IMR-90 (cell line): Measurements from ENCODE around the gene NECAB2.

ENCODE experiments used
- BHLHE40 ChIP-seq: fragments of 150-350 bp; IDR thresholded peaks from 2 replicates; pipeline ENCODE4 v1.6.1; 2016; ENCODE audit warnings: mild to moderate bottlenecking, low read depth, low read length
- CEBPB ChIP-seq: IDR thresholded peaks from 2 replicates; pipeline ENCODE4 v1.6.1; 2012; ENCODE audit warnings: low read depth, low read length, improper control_type of control experiment
- CHD1 ChIP-seq: IDR thresholded peaks from 2 replicates; pipeline ENCODE4 v1.6.1; 2012; ENCODE audit warnings: low read depth, low read length, improper control_type of control experiment
- ELK1 ChIP-seq: fragments of 150-350 bp; IDR thresholded peaks from 2 replicates; pipeline ENCODE4 v1.6.1; 2016; ENCODE audit warnings: low read depth, mild to moderate bottlenecking, low read length, moderate library complexity, borderline replicate concordance
- FOS ChIP-seq: fragments of 150-350 bp; IDR thresholded peaks from 2 replicates; pipeline ENCODE4 v1.6.1; 2016; ENCODE audit warnings: low read depth, low read length
- MAFK ChIP-seq: IDR thresholded peaks from 2 replicates; pipeline ENCODE4 v1.6.1; 2012; ENCODE audit warnings: low read depth, low read length, improper control_type of control experiment
- MAZ ChIP-seq: IDR thresholded peaks from 2 replicates; pipeline ENCODE4 v1.6.1; 2012; ENCODE audit warnings: low read depth, mild to moderate bottlenecking, low read length, improper control_type of control experiment, moderate library complexity, borderline replicate concordance
- MXI1 ChIP-seq: IDR thresholded peaks from 2 replicates; pipeline ENCODE4 v1.6.1; 2012; ENCODE audit warnings: low read depth, mild to moderate bottlenecking, low read length, moderate library complexity, borderline replicate concordance
- POLR2A ChIP-seq: IDR thresholded peaks from 2 replicates; pipeline ENCODE4 v1.6.1; 2012; ENCODE audit warnings: mild to moderate bottlenecking, low read depth, low read length
- RAD21 ChIP-seq: IDR thresholded peaks from 2 replicates; pipeline ENCODE4 v1.6.1; 2012; ENCODE audit warnings: low read length, improper control_type of control experiment
- RFX5 ChIP-seq: IDR thresholded peaks from 2 replicates; pipeline ENCODE4 v1.8.0; 2012; ENCODE audit warnings: low read depth, mild to moderate bottlenecking, low read length, moderate library complexity
- SMC3 ChIP-seq: fragments of 150-350 bp; IDR thresholded peaks from 2 replicates; pipeline ENCODE4 v1.6.1; 2016; ENCODE audit warnings: low read depth, mild to moderate bottlenecking, antibody characterized with exemption, low read length, moderate library complexity
- TF ChIP-seq, protein P1 (sequence below): conservative IDR thresholded peaks from 2 replicates; pipeline ENCODE4 v1.5.1; 2012; ENCODE audit warnings: mild to moderate bottlenecking, low read depth, low read length, improper control_type of control experiment
- TF ChIP-seq, protein P2 (sequence below): fragments of 150-350 bp; IDR thresholded peaks from 2 replicates; pipeline ENCODE4 v1.6.1; 2017; ENCODE audit warnings: mild to moderate bottlenecking, antibody characterized with exemption, low read length, low read depth

- TF ChIP-seq, protein P1, sequence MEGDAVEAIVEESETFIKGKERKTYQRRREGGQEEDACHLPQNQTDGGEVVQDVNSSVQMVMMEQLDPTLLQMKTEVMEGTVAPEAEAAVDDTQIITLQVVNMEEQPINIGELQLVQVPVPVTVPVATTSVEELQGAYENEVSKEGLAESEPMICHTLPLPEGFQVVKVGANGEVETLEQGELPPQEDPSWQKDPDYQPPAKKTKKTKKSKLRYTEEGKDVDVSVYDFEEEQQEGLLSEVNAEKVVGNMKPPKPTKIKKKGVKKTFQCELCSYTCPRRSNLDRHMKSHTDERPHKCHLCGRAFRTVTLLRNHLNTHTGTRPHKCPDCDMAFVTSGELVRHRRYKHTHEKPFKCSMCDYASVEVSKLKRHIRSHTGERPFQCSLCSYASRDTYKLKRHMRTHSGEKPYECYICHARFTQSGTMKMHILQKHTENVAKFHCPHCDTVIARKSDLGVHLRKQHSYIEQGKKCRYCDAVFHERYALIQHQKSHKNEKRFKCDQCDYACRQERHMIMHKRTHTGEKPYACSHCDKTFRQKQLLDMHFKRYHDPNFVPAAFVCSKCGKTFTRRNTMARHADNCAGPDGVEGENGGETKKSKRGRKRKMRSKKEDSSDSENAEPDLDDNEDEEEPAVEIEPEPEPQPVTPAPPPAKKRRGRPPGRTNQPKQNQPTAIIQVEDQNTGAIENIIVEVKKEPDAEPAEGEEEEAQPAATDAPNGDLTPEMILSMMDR: no peak
- TF ChIP-seq POLR2A (no peak), MXI1 (no peak), CEBPB (no peak), RAD21 (no peak), RFX5 (no peak), BHLHE40 (no peak), MAFK (no peak), FOS (no peak), ELK1 (no peak), CHD1 (no peak), SMC3 (no peak), MAZ (no peak)
- TF ChIP-seq, protein P2, sequence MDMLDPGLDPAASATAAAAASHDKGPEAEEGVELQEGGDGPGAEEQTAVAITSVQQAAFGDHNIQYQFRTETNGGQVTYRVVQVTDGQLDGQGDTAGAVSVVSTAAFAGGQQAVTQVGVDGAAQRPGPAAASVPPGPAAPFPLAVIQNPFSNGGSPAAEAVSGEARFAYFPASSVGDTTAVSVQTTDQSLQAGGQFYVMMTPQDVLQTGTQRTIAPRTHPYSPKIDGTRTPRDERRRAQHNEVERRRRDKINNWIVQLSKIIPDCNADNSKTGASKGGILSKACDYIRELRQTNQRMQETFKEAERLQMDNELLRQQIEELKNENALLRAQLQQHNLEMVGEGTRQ: no peak
Observed at GRCh38 chr16:83970430-83970815, 2.4 kb downstream of the NECAB2 start.
